Astrocyte (in vitro differentiated cells and primary cell): ENCODE measurements around the gene NEU1. TPM values are rescaled to one million over a fixed set of nuclear protein-coding genes. Genes with fewer than 3 reads are reported as not detected.

Source experiments
- DNase-seq: peaks from one replicate; pipeline ENCODE4 v3.0.0-alpha.2; 2010; ENCODE audit warnings: low read depth
- FAIRE-seq: peaks from 2 replicates; lab custom pipeline; 2011; peaks lifted over from hg19 to GRCh38; lab: Jason Lieb, UNC
- H2AFZ ChIP-seq: 2 replicates; pipeline ENCODE4 v1.6.0; 2012; ENCODE audit warnings: low read depth, low read length, inconsistent platforms
- H3K27ac ChIP-seq: 2 replicates; pipeline ENCODE4 v1.5.1; 2011; ENCODE audit warnings: low read depth, low read length, inconsistent platforms
- H3K27me3 ChIP-seq: 2 replicates; pipeline ENCODE4 v1.6.0; 2011; ENCODE audit warnings: low read length, inconsistent platforms; ENCODE audit not compliant: insufficient read depth
- H3K36me3 ChIP-seq: 2 replicates; pipeline ENCODE4 v1.5.1; 2011; ENCODE audit warnings: low read length, inconsistent platforms; ENCODE audit not compliant: insufficient read depth
- H3K4me1 ChIP-seq: 2 replicates; pipeline ENCODE4 v1.5.1; 2011; ENCODE audit warnings: low read length, inconsistent platforms; ENCODE audit not compliant: insufficient read depth
- H3K4me2 ChIP-seq: 2 replicates; pipeline ENCODE4 v1.6.0; 2012; ENCODE audit warnings: low read length, inconsistent platforms
- H3K4me3 ChIP-seq: 2 replicates; pipeline ENCODE4 v1.5.1; 2011; ENCODE audit warnings: low read depth, mild to moderate bottlenecking, low read length, inconsistent platforms; ENCODE audit not compliant: insufficient read depth
- H3K79me2 ChIP-seq: 2 replicates; pipeline ENCODE4 v1.6.0; 2012; ENCODE audit warnings: mild to moderate bottlenecking, low read length, inconsistent platforms; ENCODE audit not compliant: insufficient read depth
- H3K9ac ChIP-seq: 2 replicates; pipeline ENCODE4 v1.6.0; 2012; ENCODE audit warnings: mild to moderate bottlenecking, low read length, inconsistent platforms
- H3K9me3 ChIP-seq: 2 replicates; pipeline ENCODE4 v1.5.1; 2012; ENCODE audit warnings: low read depth, mild to moderate bottlenecking, low read length, inconsistent platforms; ENCODE audit not compliant: insufficient read depth
- H4K20me1 ChIP-seq: 2 replicates; pipeline ENCODE4 v1.6.0; 2012; ENCODE audit warnings: low read length, inconsistent platforms; ENCODE audit not compliant: insufficient read depth
- H3K27ac Mint-ChIP-seq: one replicate; pipeline ENCODE4 v1.8.0; 2021; ENCODE audit warnings: mild to moderate bottlenecking, mixed read lengths; ENCODE audit not compliant: unreplicated experiment
- H3K27me3 Mint-ChIP-seq: one replicate; pipeline ENCODE4 v1.8.0; 2021; ENCODE audit warnings: low read depth, mixed read lengths; ENCODE audit not compliant: unreplicated experiment
- H3K36me3 Mint-ChIP-seq: one replicate; pipeline ENCODE4 v1.8.0; 2021; ENCODE audit warnings: low read depth, mixed read lengths; ENCODE audit not compliant: unreplicated experiment
- H3K4me1 Mint-ChIP-seq: one replicate; pipeline ENCODE4 v1.8.0; 2021; ENCODE audit warnings: low read depth, mixed read lengths; ENCODE audit not compliant: unreplicated experiment
- H3K4me3 Mint-ChIP-seq: one replicate; pipeline ENCODE4 v1.8.0; 2021; ENCODE audit warnings: mild to moderate bottlenecking, moderate library complexity, mixed read lengths; ENCODE audit not compliant: unreplicated experiment
- H3K9me3 Mint-ChIP-seq: one replicate; pipeline ENCODE4 v1.8.0; 2021; ENCODE audit warnings: mild to moderate bottlenecking, mixed read lengths; ENCODE audit not compliant: unreplicated experiment
- EZH2 ChIP-seq: IDR thresholded peaks from 2 replicates; pipeline ENCODE4 v1.6.1; 2012; ENCODE audit warnings: mild to moderate bottlenecking, low read length, inconsistent platforms; ENCODE audit not compliant: insufficient read depth
- total RNA-seq: library from RNA; stranded (reverse); gene quantifications from 2 replicates; pipeline ENCODE4 v1.2.1, GENCODE V29; 2021
- TF ChIP-seq, protein P1 (sequence below): IDR thresholded peaks from 2 replicates; pipeline ENCODE4 v1.5.1; 2011; ENCODE audit warnings: low read depth, mild to moderate bottlenecking, inconsistent platforms, low read length, moderate library complexity; ENCODE audit not compliant: insufficient read depth

Gene NEU1
- total RNA-seq, 1 donor from 2014 or later, result 47.3 TPM

DNA sequence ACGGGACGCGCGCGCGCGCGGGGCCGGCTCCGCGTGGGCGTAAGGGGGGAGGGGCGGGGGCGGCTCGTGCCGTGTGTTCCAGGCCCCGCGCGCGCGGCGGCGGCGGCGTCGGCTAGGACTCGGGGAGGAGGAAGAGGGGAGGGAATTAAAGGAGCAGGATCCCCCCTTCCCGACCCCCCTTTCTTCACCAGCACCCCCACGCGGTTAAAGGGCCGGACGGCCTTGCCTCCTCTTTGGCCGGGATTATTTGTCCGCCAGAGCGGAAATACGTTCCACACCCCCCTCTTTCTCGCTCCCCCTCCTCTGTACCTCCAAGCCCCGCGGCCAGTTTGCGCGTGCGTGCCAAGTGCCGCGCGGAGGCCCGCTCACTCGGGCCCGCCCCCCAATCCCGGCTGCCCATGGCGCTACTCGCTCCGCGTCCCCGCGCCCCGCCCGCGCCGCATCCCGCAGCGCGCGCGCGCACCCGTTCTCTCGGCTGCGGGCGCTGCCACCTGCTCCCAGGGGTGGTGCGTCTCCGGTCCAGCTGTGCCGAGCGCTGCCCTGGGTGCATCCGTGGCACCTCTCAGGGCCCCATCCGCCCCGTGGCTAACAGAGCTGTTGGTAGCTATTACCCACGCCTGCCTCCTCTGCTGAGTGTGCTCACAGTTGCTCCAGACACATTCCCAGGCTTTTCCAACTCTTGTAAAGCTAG, 39.5 kb upstream of the NEU1 start, which contains the start of gene ZBTB12:
ZBTB12 (minus strand) TSS at position 134 of the 691 bp plus-strand sequence. CDS start 781 bp downstream, outside the sequence.
- no peaks in the 10 kb centered on the region for H3K27me3 ChIP-seq
- Mint-ChIP-seq H3K4me1 (peaks cover 11% of the 10 kb centered on the region), H3K4me3 (peak within 1 kb of the TSS; percentile 82), H3K27me3 (peaks cover 9% of the 10 kb centered on the region), H3K9me3 (no peaks in the 10 kb centered on the region), H3K27ac (peak within 1 kb of the TSS; percentile 87), H3K36me3 (no peaks in the 10 kb centered on the region)
- H3K9me3 ChIP-seq, result no peaks in the 10 kb centered on the region
- TF ChIP-seq EZH2, result no peak
- TF ChIP-seq, protein P1, sequence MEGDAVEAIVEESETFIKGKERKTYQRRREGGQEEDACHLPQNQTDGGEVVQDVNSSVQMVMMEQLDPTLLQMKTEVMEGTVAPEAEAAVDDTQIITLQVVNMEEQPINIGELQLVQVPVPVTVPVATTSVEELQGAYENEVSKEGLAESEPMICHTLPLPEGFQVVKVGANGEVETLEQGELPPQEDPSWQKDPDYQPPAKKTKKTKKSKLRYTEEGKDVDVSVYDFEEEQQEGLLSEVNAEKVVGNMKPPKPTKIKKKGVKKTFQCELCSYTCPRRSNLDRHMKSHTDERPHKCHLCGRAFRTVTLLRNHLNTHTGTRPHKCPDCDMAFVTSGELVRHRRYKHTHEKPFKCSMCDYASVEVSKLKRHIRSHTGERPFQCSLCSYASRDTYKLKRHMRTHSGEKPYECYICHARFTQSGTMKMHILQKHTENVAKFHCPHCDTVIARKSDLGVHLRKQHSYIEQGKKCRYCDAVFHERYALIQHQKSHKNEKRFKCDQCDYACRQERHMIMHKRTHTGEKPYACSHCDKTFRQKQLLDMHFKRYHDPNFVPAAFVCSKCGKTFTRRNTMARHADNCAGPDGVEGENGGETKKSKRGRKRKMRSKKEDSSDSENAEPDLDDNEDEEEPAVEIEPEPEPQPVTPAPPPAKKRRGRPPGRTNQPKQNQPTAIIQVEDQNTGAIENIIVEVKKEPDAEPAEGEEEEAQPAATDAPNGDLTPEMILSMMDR, result no peak
- H3K36me3 ChIP-seq, result no peaks in the 10 kb centered on the region
- peaks cover 14% of the 10 kb centered on the region for H3K79me2 ChIP-seq
- FAIRE-seq, result no peak
- peak within 1 kb of the TSS; percentile 72 for H3K9ac ChIP-seq
- DNase-seq, result peak; percentile 94
- H3K27ac ChIP-seq, result peak within 1 kb of the TSS; percentile 51
- H3K4me1 ChIP-seq, result peaks cover 16% of the 10 kb centered on the region
- peaks cover 4% of the 10 kb centered on the region for H4K20me1 ChIP-seq
- peak within 1 kb of the TSS; percentile 66 for H3K4me3 ChIP-seq
- H2AFZ ChIP-seq, result peak within 1 kb of the TSS; percentile 90
- H3K4me2 ChIP-seq, result peak within 1 kb of the TSS; percentile 92

DNA sequence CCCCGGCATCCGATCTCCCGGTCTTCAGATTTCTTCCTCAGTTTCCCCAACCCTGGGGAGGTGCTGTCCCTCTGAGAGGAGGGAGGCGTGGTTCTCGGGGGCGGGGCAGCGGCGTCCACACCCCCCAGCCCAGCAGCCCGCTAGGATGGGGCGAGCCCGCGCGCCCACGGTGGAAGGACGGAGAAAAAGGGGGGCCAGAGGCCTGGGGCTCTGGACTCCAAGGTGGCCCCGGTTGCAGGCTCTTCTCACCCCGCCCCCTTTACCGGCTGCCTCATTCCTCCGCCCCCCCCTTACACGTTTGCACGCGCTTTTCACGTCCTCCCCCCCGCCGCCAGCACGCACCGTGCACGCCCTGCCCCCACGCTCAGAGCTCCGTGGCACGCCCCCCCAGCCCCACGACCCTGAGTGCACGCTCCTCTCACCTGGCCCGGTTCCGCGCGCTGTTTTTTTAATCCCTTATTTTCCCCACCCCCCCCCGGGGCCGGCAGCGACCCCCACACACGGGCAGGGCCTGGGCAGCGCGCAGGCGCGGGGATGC, 38.9 kb upstream of the NEU1 start:
- no peaks in the 10 kb centered on the region for H3K9me3 ChIP-seq
- no peak overlapping the region for H3K27ac ChIP-seq
- DNase-seq (peak; percentile 32), FAIRE-seq (no peak)
- peaks cover 4% of the 10 kb centered on the region for H4K20me1 ChIP-seq
- peaks cover 11% of the 10 kb centered on the region for H3K4me1 Mint-ChIP-seq
- no peaks in the 10 kb centered on the region for H3K36me3 Mint-ChIP-seq
- no peaks in the 10 kb centered on the region for H3K36me3 ChIP-seq
- H3K79me2 ChIP-seq, result peaks cover 14% of the 10 kb centered on the region
- peak overlapping the region; percentile 45 for H2AFZ ChIP-seq
- no peaks in the 10 kb centered on the region for H3K27me3 ChIP-seq
- H3K4me1 ChIP-seq, result peaks cover 20% of the 10 kb centered on the region
- peaks cover 9% of the 10 kb centered on the region for H3K27me3 Mint-ChIP-seq
- H3K4me2 ChIP-seq, result peak overlapping the region; percentile 92
- H3K9ac ChIP-seq, result peak overlapping the region; percentile 72
- H3K4me3 ChIP-seq, result peak overlapping the region; percentile 66
- H3K27ac Mint-ChIP-seq, result no peak overlapping the region
- no peaks in the 10 kb centered on the region for H3K9me3 Mint-ChIP-seq
- TF ChIP-seq, protein P1, result no peak
- TF ChIP-seq EZH2, result no peak
- H3K4me3 Mint-ChIP-seq, result peak overlapping the region; percentile 68
